Hepatocyte (in vitro differentiated cells): Measurements from ENCODE around the gene CGN. TPM values are rescaled to one million over a fixed set of nuclear protein-coding genes. Genes with fewer than 3 reads are reported as not detected.

ENCODE experiments used
- DNase-seq: peaks from one replicate; pipeline ENCODE4 v3.0.0-alpha.2; 2016; ENCODE audit warnings: low spot score
- H2AFZ ChIP-seq: fragments of 200-600 bp; sonication (generic); 2 replicates; pipeline ENCODE4 v1.6.0; 2016; ENCODE audit warnings: antibody characterized with exemption, mild to moderate bottlenecking
- H3K27ac ChIP-seq: fragments of 200-600 bp; sonication (generic); 2 replicates; pipeline ENCODE4 v1.5.1; 2016; ENCODE audit warnings: mild to moderate bottlenecking
- H3K27me3 ChIP-seq: fragments of 200-600 bp; sonication (generic); 2 replicates; pipeline ENCODE4 v1.6.1; 2016
- H3K36me3 ChIP-seq: fragments of 200-600 bp; sonication (generic); replicated peaks from 2 replicates; pipeline ENCODE4 v1.5.1; 2016; ENCODE audit warnings: low read depth; ENCODE audit not compliant: insufficient read depth
- H3K4me1 ChIP-seq: fragments of 200-600 bp; sonication (generic); 2 replicates; pipeline ENCODE4 v1.5.1; 2016; ENCODE audit warnings: mild to moderate bottlenecking, moderate library complexity; ENCODE audit not compliant: insufficient read depth
- H3K4me2 ChIP-seq: fragments of 200-600 bp; sonication (generic); 2 replicates; pipeline ENCODE4 v1.6.0; 2016
- H3K4me3 ChIP-seq: fragments of 200-600 bp; sonication (generic); 2 replicates; pipeline ENCODE4 v1.5.1; 2016; ENCODE audit warnings: mild to moderate bottlenecking
- H3K79me2 ChIP-seq: fragments of 200-600 bp; sonication (generic); 2 replicates; pipeline ENCODE4 v1.6.0; 2017; ENCODE audit warnings: mild to moderate bottlenecking
- H3K9me2 ChIP-seq: fragments of 200-600 bp; sonication (generic); replicated peaks from 2 replicates; pipeline ENCODE4 v1.6.0; 2017; ENCODE audit warnings: mild to moderate bottlenecking; ENCODE audit not compliant: insufficient read depth
- H3K9me3 ChIP-seq: fragments of 200-600 bp; sonication (generic); 2 replicates; pipeline ENCODE4 v1.5.1; 2016; ENCODE audit warnings: low read depth, mild to moderate bottlenecking
- H4K20me1 ChIP-seq: fragments of 200-600 bp; sonication (generic); 2 replicates; pipeline ENCODE4 v1.6.0; 2016; ENCODE audit warnings: mild to moderate bottlenecking; ENCODE audit not compliant: insufficient read depth, poor library complexity, severe bottlenecking
- EZH2 ChIP-seq: fragments of 200-600 bp; sonication (generic); IDR thresholded peaks from 2 replicates; pipeline ENCODE4 v1.6.1; 2016; ENCODE audit warnings: antibody characterized with exemption, mild to moderate bottlenecking, borderline replicate concordance
- EZH2phosphoT487 ChIP-seq: fragments of 200-600 bp; sonication (generic); IDR thresholded peaks from one replicate; pipeline ENCODE4 v1.6.1; 2018; ENCODE audit warnings: antibody characterized with exemption, mild to moderate bottlenecking, low read depth, moderate library complexity; ENCODE audit not compliant: unreplicated experiment, severe bottlenecking
- WGBS: methylation state at CpG from one replicate; pipeline ENCODE4 v1.1.6; 2016; ENCODE audit warnings: low lambda C conversion rate; ENCODE audit errors: missing lambda C conversion rate; 5-methylcytosine and 5-hydroxymethylcytosine counted together
- polyA plus RNA-seq: library from polyadenylated mRNA; unstranded; fragments of >200 nt; fragmentation: Nextera tagmentation; extraction: Ambion mirVana; gene quantifications from 2 replicates; pipeline ENCODE4 v1.2.1, GENCODE V29; 2016
- total RNA-seq: library from RNA; depleted of rRNA; stranded (reverse); fragments of >200 nt; gene quantifications from 2 replicates; pipeline ENCODE4 v1.2.3, GENCODE V29; 2014
- TF ChIP-seq, protein P1 (sequence below): fragments of 200-600 bp; sonication (generic); IDR thresholded peaks from 2 replicates; pipeline ENCODE4 v1.5.1; 2016; ENCODE audit warnings: antibody characterized with exemption, mild to moderate bottlenecking; ENCODE audit not compliant: poor library complexity

The CGN gene
- total and polyA plus RNA-seq, 2 experiments from 2014 or later, result 46.3 to 58.2 TPM

DNA sequence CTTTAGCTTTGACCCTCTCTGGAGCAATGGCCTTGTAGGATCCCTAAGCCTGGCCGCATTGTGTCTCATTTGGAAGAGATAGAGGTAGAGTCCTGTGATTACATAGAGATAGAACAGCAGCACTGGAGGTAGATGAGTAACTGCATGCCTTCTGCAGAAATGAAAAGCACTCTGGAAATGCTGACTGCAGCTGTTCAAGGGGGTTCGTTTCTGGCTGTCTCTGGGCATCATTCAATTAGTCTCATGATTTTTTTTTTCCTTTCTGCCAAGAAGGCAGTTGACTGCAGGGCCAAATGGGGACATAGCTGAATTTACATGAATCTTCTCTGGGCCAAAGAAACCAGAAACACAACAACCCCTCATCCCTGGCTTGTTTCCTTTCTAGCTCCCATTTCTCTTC is 72.6 kb downstream of the CGN start:
- WGBS, result 74% methylated on average over 2 of the region's 2 CpGs
- H3K27me3 ChIP-seq, result no peaks in the 10 kb centered on the region
- no peak overlapping the region for H2AFZ ChIP-seq
- no peak for TF ChIP-seq EZH2phosphoT487
- TF ChIP-seq EZH2, result no peak
- TF ChIP-seq, protein P1, sequence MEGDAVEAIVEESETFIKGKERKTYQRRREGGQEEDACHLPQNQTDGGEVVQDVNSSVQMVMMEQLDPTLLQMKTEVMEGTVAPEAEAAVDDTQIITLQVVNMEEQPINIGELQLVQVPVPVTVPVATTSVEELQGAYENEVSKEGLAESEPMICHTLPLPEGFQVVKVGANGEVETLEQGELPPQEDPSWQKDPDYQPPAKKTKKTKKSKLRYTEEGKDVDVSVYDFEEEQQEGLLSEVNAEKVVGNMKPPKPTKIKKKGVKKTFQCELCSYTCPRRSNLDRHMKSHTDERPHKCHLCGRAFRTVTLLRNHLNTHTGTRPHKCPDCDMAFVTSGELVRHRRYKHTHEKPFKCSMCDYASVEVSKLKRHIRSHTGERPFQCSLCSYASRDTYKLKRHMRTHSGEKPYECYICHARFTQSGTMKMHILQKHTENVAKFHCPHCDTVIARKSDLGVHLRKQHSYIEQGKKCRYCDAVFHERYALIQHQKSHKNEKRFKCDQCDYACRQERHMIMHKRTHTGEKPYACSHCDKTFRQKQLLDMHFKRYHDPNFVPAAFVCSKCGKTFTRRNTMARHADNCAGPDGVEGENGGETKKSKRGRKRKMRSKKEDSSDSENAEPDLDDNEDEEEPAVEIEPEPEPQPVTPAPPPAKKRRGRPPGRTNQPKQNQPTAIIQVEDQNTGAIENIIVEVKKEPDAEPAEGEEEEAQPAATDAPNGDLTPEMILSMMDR, result no peak
- H3K4me3 ChIP-seq, result no peak overlapping the region
- H4K20me1 ChIP-seq, result no peaks in the 10 kb centered on the region
- peaks cover 24% of the 10 kb centered on the region for H3K4me1 ChIP-seq
- no peaks in the 10 kb centered on the region for H3K9me3 ChIP-seq
- no peaks in the 10 kb centered on the region for H3K9me2 ChIP-seq
- no peaks in the 10 kb centered on the region for H3K79me2 ChIP-seq
- no peaks in the 10 kb centered on the region for H3K36me3 ChIP-seq
- no peak overlapping the region for H3K27ac ChIP-seq
- DNase-seq, result no peak
- H3K4me2 ChIP-seq, result no peak overlapping the region

DNA sequence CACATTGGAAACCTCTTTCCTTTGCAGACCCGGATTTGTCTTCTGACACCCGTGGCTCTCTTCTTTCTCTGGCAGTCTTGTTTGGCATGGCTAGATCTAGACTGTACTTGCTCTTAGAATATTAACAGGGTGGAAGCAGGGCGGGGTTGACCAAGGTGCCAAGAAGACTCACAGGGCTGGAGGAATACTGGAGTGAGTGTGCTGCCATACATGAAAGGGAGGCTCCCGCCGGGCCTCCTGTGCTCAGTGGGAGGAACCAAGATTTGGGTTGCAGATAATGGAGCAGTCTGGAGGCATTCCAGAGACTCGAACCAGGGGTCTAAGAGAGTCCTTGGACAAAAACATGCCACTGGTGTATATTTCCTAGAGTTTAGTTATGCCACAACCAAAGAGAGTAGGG is 73.1 kb downstream of the CGN start:
- Histone ChIP-seq H3K9me2 (no peaks in the 10 kb centered on the region), H3K27ac (no peak overlapping the region), H3K4me2 (no peak overlapping the region), H3K79me2 (no peaks in the 10 kb centered on the region), H3K9me3 (no peaks in the 10 kb centered on the region), H3K27me3 (no peaks in the 10 kb centered on the region), H4K20me1 (no peaks in the 10 kb centered on the region), H3K36me3 (no peaks in the 10 kb centered on the region), H3K4me1 (peaks cover 24% of the 10 kb centered on the region), H2AFZ (no peak overlapping the region), H3K4me3 (no peak overlapping the region)
- DNase-seq, result no peak
- TF ChIP-seq EZH2phosphoT487, result no peak
- TF ChIP-seq, protein P1, result no peak
- TF ChIP-seq EZH2, result no peak
- 78% methylated on average over 6 of the region's 6 CpGs for WGBS

DNA sequence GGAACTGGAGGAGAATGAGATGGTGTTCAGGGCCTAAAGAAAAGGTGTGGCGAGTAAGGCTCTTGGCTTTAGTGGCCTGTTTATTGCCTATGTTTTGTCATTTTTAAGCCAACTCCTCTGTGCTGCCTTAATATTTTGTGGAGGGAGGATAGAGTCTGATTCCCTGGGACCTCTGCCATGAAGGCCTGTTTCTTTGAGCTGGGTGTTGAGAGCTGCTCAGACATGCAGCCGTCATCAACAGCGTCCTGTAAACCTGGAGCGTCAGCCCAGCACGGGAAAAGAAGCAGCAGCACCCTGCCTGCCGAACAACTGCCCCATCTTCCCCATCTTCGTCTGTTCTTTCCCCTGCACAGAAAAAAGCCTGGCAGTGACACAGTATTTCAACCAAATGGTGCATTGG is 73.6 kb downstream of the CGN start:
- TF ChIP-seq EZH2phosphoT487, result no peak
- TF ChIP-seq EZH2, result no peak
- TF ChIP-seq, protein P1, result no peak
- Histone ChIP-seq H3K79me2 (no peaks in the 10 kb centered on the region), H3K27ac (peak overlapping the region; percentile 79), H3K4me3 (no peak overlapping the region), H3K4me2 (no peak overlapping the region), H3K27me3 (no peaks in the 10 kb centered on the region), H3K4me1 (peaks cover 24% of the 10 kb centered on the region), H3K36me3 (no peaks in the 10 kb centered on the region), H3K9me2 (no peaks in the 10 kb centered on the region), H2AFZ (no peak overlapping the region), H3K9me3 (no peaks in the 10 kb centered on the region), H4K20me1 (no peaks in the 10 kb centered on the region)
- DNase-seq, result no peak
- WGBS, result 74% methylated on average over 7 of the region's 7 CpGs

DNA sequence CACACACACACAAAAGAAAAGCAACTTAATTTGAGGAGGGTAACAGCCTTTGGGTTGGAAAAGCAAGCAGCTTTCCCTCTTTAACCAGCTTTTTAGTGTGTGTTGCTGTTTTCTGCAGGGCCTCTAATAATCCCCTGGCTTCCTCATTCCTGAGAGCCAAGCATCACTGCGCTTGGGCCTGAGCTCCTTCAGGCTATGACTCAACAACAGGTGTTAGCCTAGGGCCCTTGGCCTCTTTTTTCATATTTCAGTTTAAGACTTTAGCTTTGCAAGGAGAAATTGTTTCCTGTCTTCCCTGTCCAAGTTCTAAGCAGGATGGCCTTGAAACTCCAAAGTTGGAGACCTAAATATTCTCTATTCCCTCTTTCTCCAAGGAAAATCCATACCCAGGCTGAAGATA is 74.4 kb downstream of the CGN start:
- Histone ChIP-seq H3K27me3 (no peaks in the 10 kb centered on the region), H3K9me2 (no peaks in the 10 kb centered on the region), H3K9me3 (no peaks in the 10 kb centered on the region), H3K4me2 (no peak overlapping the region), H3K4me3 (no peak overlapping the region), H3K27ac (peak overlapping the region; percentile 89), H2AFZ (no peak overlapping the region), H3K4me1 (peaks cover 24% of the 10 kb centered on the region), H3K36me3 (no peaks in the 10 kb centered on the region), H4K20me1 (no peaks in the 10 kb centered on the region), H3K79me2 (no peaks in the 10 kb centered on the region)
- DNase-seq, result peak; percentile 76
- TF ChIP-seq EZH2 (no peak), EZH2phosphoT487 (no peak)
- TF ChIP-seq, protein P1, result no peak
- 0% methylated on average over 1 of the region's 1 CpG for WGBS
